ENCODE measurements around the gene RNF157.

GRCh38 chr17:76250141-76250540, 9.8 kb upstream of the RNF157 start:
- no peak for TF ChIP-seq CTCF (IDR thresholded peaks at IDR 0.05 in 2 of 3, conservative IDR thresholded peaks at IDR 0.05 in 1 of 3; ENCODE audit: control insufficient read depth in 2 of 3, extremely low read depth in 1 of 3, insufficient read depth in 1 of 3, low read depth in 3 of 3, low read length in 3 of 3)
- no peak for TF ChIP-seq NR2F1 (conservative IDR thresholded peaks at IDR 0.05)

All from GM12878 (cell line).